Stimulated activated CD4-positive, alpha-beta T cell treated with anti-CD3 and anti-CD28 coated beads, Interleukin-15, amount 100 ng/mL, for 48 hours (primary cell): ENCODE data around the gene SPATA46.

ENCODE experiments used
- DNase-seq, 2 donors: peaks; one replicate each; pipeline ENCODE4 v3.0.0-alpha.2; 2020; ENCODE audit warnings: low read depth in 2 of 2

The SPATA46 gene

GRCh38 chr1:162391790-162392563, 15.3 kb upstream of the SPATA46 start:
- DNase-seq: no peak

- DNase-seq: no peak
These were observed 13.9 kb upstream of the SPATA46 start for GRCh38 chr1:162390396-162391185.

DNA sequence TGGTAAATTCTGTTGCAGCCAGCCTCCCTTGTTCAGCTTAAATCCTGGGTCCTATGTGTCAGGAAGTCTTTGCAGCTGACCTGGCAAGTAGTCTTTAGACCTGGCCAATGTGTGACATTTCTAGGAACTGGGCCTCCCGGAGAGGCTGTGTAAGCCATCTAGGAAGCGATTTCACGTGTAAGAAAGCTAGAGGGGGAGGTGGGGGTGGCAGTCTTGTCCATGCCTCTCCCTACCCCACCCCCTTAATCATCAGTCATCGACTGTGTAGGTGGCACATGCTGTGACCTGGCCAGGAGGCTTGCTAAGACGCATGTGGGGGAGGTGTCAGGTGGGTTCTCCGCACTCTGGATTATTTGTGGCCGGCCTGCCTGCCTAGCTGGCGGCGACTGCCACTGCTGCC, 13.3 kb upstream of the SPATA46 start:
- no peak for DNase-seq

- DNase-seq: no peak
These were observed 12.6 kb upstream of the SPATA46 start for GRCh38 chr1:162389021-162389818.

DNA sequence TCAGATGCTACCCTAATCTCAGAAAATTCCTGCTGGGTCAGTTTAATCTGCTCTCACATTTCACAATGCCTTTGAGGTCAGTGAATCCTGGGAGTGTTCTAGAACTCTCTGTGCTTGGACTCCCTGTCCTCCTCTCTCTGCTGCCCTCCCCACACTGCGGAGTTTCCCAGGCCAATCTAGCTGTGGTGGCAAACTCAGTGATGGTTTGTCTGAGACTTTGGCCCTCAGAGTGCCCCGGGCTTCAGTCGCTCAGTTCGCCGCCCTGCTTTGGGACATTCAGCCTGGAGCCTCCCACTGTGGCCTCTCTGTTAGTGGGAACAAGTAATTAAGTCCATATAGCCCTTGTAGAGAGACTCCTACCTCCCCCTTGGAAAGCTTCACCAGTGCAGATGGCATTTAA, 12.0 kb upstream of the SPATA46 start:
- no peak for DNase-seq

DNA sequence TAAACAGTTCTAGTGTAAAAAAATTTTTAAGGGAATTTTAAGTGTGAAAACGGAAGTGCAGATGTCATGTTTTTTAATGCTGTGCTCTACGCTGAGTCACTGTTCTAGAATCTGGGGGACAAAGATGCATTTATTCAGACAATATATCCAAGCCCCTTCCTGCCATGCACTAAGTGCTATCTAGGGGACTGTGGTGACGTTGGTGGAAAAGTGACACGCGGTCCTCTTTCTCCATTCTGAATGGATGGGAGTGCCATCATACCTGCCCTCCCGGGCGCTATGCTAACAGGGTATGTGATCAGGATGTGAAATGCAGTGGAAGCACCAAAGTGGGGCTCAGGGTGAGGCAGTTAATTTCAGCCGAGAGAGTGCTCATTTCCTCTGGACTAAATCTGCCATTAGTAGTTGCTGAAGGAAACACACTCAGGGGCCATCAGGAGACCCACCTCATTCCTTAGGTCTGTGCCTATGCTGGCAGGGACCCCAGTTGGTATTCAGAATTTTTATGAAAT, 11.5 kb upstream of the SPATA46 start:
- no peak for DNase-seq

GRCh38 chr1:162387226-162388082, 10.8 kb upstream of the SPATA46 start:
- DNase-seq: no peak

- DNase-seq: no peak
These were observed 9.9 kb upstream of the SPATA46 start for GRCh38 chr1:162386292-162387225.

- DNase-seq: no peak
These were observed 9.0 kb upstream of the SPATA46 start for GRCh38 chr1:162385702-162386101.

DNA sequence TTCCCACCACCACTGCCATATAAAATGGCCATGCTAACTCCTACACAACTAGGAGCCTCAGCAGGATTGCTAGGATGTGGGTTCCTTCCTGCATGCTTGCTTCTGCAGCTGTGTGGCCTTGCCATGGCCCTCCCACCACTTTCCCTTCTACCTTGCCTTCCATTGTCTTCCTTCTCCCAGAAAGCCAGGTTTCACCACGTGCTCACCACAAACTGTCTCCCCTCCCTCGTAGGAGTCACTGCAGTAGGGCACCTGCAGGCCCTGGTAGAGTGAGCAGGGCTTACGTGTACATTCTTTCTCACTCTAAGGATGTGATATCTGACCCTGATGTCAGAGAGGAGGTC, 8.6 kb upstream of the SPATA46 start:
- DNase-seq: no peak

DNA sequence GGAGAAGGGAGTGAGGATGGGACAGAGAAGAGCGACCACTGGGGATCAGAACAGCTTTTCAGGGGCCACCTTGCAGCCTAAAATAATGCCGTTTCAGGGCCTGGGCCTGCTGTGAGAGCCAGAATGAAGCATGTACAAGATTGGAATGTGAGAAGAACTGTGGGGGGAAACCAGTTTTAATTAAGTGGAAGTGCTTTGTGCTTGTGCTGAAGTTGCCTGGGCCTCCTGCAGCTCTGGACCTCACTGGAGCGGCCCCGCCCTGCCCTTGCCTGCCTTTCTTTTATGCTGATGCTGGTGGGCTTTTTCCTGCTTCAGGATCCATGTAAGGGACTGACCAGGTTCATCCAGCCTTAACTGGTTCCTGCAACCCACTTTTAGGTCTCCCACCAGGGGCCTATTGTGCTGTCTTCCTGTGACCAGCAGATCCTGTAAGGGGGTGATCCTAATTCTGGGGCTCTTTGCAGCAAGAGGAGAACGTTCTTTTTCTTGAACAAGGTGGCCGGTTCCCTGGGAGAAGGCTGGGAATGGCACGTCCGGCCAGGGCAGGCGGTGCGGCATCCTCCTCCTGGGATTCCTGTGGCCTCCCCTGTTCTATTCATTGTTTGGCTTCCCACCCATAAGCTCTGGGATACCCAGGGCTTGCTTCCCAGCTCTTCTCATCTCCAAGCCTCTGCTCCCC, 8.1 kb upstream of the SPATA46 start:
- no peak for DNase-seq

GRCh38 chr1:162384116-162384515, 7.5 kb upstream of the SPATA46 start:
- DNase-seq: no peak

GRCh38 chr1:162383516-162383915, 6.9 kb upstream of the SPATA46 start:
- DNase-seq: no peak

DNA sequence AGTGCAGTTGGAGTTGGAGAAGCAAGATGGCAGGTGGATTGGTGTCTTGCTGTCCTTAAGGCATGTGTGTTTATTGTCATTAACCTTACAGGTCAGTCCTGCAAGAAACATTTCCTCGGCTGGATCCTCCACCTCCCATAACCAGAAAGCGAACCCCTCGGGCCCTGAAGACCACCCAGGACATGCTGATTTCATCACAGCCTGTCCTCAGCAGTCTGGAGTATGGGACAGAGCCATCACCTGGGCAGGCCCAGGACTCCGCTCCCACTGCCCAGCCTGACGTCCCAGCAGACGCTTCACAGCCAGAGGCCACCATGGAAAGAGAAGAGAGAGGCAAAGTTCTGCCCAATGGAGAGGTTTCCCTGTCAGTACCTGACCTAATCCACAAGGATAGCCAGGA, 6.4 kb upstream of the SPATA46 start:
- no peak for DNase-seq

DNA sequence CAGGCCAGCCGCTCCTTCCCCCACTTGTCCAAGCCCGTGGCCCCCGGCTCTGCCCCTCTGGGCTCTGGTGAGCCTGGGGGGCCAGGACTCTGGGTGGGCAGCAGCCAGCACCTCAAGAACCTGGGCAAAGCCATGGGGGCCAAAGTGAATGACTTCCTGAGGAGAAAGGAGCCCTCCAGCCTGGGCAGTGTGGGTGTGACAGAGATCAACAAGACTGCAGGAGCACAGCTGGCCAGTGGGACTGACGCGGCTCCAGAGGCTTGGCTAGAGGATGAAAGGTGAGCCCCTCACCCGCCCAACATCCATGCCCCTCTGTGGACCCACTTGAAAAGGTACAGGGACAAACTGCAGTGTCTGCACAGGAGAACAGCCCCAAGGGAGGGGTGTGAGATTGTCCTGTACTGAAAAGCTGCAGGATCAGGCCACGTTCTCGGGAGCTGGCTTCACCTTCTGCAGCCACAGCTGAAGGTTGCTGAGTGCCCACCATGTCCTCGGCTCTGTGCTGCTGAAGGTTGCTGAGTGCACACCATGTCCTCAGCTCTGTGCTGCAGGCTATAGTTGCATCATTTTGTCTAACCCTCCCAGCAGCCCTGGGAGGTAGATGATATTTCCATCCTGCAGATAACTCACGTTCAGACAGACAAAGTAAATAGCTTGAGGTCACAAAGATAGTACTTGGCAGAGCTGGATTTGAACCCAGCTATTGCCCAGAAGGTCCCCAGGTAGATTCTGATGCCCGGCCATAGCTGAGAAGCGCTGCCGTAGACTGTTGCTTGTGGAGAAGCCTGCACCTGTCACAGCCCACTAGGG, 5.5 kb upstream of the SPATA46 start:
- no peak for DNase-seq

DNA sequence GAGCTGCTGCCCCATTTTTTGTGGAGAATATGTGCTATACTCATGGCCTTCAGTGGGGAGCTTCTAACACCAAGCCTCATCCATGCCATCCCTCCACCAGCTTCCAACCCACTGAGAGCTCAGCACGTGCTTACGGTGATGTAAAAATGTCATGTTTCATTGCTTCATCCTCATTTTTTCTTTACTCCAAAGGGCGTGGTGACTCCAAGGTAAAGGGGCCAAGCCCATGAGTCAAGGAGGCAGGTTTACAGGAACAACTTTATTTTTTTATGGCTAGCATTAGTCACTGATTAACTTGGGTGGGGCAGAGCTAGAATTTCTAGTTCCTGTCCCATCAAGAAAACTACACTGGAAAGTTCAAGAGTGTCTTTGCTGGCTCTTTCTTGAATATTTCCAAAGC, 4.7 kb upstream of the SPATA46 start, which contains the start of gene C1orf226:
TSS of gene C1orf226 (plus strand) at position 346 of the 400 bp plus-strand sequence. CDS start 174 bp downstream, outside the sequence.
- DNase-seq: no peak

DNA sequence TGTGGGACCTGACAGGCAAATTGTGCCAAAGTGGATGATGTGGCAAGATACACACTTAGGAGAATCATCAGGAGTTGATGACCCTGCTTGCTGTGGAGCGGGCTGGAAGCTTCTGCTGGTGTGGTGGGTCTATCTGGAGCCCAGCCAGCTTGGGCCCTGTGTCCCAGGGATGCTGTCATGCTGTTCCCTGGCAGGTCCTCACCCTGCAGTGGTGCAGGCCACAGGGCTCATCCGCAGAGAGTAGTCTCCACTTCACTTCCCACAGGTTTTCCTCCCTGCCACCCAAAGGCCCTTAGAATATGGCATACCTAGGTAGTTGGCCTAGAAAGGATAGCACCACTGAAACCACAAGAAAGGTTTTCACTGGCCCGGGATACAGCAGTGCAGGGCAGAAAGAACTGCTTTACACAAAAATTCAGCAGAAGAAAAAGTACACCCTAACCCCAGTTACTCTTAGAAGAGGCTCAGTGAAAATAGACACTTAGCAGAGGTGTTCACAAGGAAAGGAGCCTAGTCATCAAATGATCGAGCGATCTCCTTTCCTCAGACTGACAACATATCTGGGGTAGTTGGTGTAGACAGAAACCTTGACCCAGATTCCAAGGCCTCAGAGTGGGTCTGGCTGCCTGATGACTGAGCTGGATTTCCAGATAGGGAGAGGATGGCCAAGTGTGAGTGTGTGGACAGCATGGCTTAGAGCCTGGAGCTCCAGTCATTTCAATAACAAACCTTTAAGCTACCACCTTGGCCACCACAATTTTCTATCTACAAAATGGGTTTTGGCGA, 3.6 kb upstream of the SPATA46 start:
- DNase-seq: no peak

DNA sequence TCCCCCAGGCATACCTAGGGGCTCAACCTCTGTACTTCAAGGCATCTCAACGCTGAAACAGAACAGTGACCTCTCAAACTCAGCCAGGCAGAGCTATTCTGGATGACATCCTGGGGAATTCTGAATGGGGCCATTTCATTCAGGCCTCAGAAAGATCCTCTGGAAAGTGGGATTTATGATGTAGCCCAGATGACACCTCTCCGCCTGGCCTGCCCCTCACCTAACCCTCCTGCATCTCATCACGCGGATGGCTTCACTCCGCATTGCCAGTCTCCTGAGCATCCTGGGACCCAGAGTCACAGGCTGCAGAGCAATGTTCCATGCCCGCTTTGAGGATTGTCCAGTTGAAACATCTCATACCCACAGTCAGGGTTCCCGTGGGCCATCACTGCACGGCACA, 1.2 kb downstream of the SPATA46 start:
- DNase-seq: no peak
